ENCODE data around the gene DNAI2. TPM values are rescaled to one million over a fixed set of nuclear protein-coding genes. Genes with fewer than 3 reads are reported as not detected.

The DNAI2 gene
- total RNA-seq, 4 donors from 2014 or later = not detected

DNA sequence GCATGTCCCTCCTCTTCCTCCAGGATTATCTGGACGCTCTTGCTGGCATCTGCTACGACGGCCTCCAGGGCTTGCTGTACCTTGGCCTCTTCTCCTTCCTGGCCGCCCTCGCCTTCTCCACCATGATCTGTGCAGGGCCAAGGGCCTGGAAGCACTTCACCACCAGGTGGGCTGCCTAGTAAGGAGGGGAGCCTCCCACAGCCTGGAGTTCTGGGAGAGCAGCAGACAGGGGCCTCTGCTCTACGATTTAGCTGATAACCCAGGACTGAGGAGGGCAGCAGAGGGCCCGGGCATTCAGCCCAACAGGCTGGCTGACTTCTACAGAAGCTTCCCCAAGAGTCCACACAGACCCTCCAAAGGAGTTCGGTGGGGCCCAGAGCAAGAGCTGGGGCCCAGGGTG, 21.8 kb upstream of the DNAI2 start:
- in situ Hi-C loops (cut with MboI; ENCODE audit: low sequenced_read_pairs in 4 of 4) = no loop called here
- TF ChIP-seq POLR2A (IDR thresholded peaks at IDR 0.05) (no peak), CTCF (IDR thresholded peaks at IDR 0.05 in 4 of 5, conservative IDR thresholded peaks at IDR 0.05 in 1 of 5) (no peak)

GRCh38 chr17:74253036-74253435, 21.0 kb upstream of the DNAI2 start:
- Histone ChIP-seq H3K27ac (no peak overlapping the region), H3K4me1 (no peaks in the 10 kb centered on the region), H3K27me3 (no peaks in the 10 kb centered on the region), H3K4me3 (no peak overlapping the region), H3K36me3 (peaks cover 0 to 21% of the 10 kb centered on the region in 2 donors), H3K9me3 (no peaks in the 10 kb centered on the region)
- in situ Hi-C loops (cut with MboI; ENCODE audit: low sequenced_read_pairs in 4 of 4) = no loop called here
- intact Hi-C loops (cut with DNase I; ENCODE audit: low total_unique reads) = no loop called here
- ATAC-seq (no peak), DNase-seq (no peak)
- no peak for TF ChIP-seq CTCF (IDR thresholded peaks at IDR 0.05 in 4 of 5, conservative IDR thresholded peaks at IDR 0.05 in 1 of 5)
- no peak for TF ChIP-seq POLR2A (IDR thresholded peaks at IDR 0.05)

More for the DNA sequence above, 21.8 kb upstream of the DNAI2 start:
- no peak for ATAC-seq
- Histone ChIP-seq H3K4me1 (no peaks in the 10 kb centered on the region), H3K9me3 (no peaks in the 10 kb centered on the region), H3K27ac (no peak overlapping the region), H3K36me3 (peaks cover 0 to 21% of the 10 kb centered on the region in 2 donors), H3K27me3 (no peaks in the 10 kb centered on the region), H3K4me3 (no peak overlapping the region)
- DNase-seq = no peak
- intact Hi-C loops (cut with DNase I; ENCODE audit: low total_unique reads) = no loop called here

- Histone ChIP-seq H3K9me3 (no peaks in the 10 kb centered on the region), H3K4me3 (no peak overlapping the region), H3K36me3 (peaks cover 0 to 21% of the 10 kb centered on the region in 2 donors), H3K27ac (no peak overlapping the region), H3K4me1 (no peaks in the 10 kb centered on the region), H3K27me3 (no peaks in the 10 kb centered on the region)
- TF ChIP-seq CTCF (IDR thresholded peaks at IDR 0.05 in 4 of 5, conservative IDR thresholded peaks at IDR 0.05 in 1 of 5) (no peak), POLR2A (IDR thresholded peaks at IDR 0.05) (no peak)
- intact Hi-C loops (cut with DNase I; ENCODE audit: low total_unique reads) = no loop called here
- no peak for ATAC-seq
- no peak for DNase-seq
- in situ Hi-C loops (cut with MboI; ENCODE audit: low sequenced_read_pairs in 4 of 4) = no loop called here
Measured at GRCh38 chr17:74257311-74257710, 16.7 kb upstream of the DNAI2 start.

DNA sequence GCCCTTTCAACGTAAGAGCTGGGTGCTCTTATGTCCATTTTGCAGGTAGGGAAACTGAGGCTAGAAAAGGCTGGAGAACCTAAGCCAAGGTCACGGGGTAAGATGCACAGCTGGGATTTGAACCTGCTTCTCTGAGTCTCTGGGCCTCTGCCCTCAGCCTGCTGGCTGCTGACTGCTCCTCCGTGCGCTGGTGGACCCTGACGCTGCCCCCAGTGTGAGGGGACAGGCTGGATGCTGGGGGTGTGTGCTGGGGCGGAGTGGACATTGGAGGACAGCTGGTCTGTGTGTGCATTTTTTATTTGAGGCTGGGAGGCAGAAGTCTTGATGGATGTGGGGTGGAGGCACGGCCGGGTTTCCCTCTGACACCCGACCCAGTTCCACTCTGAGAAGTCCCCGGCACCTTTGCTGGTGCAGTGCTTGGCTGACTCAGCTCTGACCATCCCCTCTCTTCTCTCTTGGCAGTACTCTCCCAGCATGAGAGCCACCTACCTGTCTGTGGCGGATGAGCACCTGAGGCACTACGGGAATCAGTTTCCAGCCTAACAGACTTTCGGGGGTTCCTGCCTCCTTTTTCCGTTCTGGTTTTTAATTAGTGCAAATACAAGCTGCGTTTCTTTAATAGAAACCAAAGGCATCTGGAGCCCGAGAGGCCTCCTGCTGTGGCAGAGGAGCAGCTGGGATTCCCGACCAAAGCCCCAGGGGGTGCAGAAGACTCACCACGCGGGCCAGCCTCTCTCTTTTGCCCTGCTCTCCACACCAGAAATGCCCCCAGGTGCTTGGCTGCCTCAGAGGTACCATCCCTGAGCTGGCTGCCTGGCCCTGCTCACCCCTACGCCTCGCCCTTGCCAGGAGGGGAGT, 14.1 kb upstream of the DNAI2 start:
- H3K36me3 ChIP-seq = peaks cover 0 to 13% of the 10 kb centered on the region in 2 donors
- no peak for DNase-seq
- no peak for ATAC-seq
- TF ChIP-seq POLR2A (IDR thresholded peaks at IDR 0.05) = no peak
- no peak for TF ChIP-seq CTCF (IDR thresholded peaks at IDR 0.05 in 4 of 5, conservative IDR thresholded peaks at IDR 0.05 in 1 of 5)
- in situ Hi-C loops (cut with MboI; ENCODE audit: low sequenced_read_pairs in 4 of 4) (no loop called here), intact Hi-C loops (cut with DNase I; ENCODE audit: low total_unique reads) (no loop called here)
- no peaks in the 10 kb centered on the region for H3K9me3 ChIP-seq
- no peaks in the 10 kb centered on the region for H3K27me3 ChIP-seq
- no peaks in the 10 kb centered on the region for H3K4me1 ChIP-seq
- no peak overlapping the region for H3K27ac ChIP-seq
- no peak overlapping the region for H3K4me3 ChIP-seq
